Stimulated activated naive CD8-positive, alpha-beta T cell treated with anti-CD3 and anti-CD28 coated beads, Interleukin-15, Interleukin-2, amounts not matched to agents 100 U/mL and 50 U/mL, for 24 hours (primary cell): Measurements from ENCODE around the gene KCTD5.
"Not testable (repeated sequence)": the region's sequence is repeated elsewhere in the genome, so short reads cannot be mapped to it uniquely, and the experiment has no call there.

Experiments
- ATAC-seq: fragments of 150-1000 bp; cut with Tn5 transposase; one replicate; pipeline ENCODE4 v1.10.0; 2021
- DNase-seq: peaks from one replicate; pipeline ENCODE4 v3.0.0; 2021

The KCTD5 gene

GRCh38 chr16:2682209-2683021 lies at the start of gene KCTD5:
Gene KCTD5 (plus strand): TSS chr16:2682523. CDS start chr16:2682549, 26 bp downstream.
- DNase-seq (peak; percentile 98), ATAC-seq (peak; percentile 85)

GRCh38 chr16:2639071-2639721 lies 43.1 kb upstream of the KCTD5 start:
- DNase-seq (peak; percentile 70), ATAC-seq (peak; percentile 87)

- not testable (repeated sequence) for DNase-seq
- peak; percentile 17 for ATAC-seq
Measured at GRCh38 chr16:2639722-2640072, 42.6 kb upstream of the KCTD5 start.

- not testable (repeated sequence) for DNase-seq, ATAC-seq
Measured at GRCh38 chr16:2642561-2642960, 39.8 kb upstream of the KCTD5 start.

- not testable (repeated sequence) for DNase-seq, ATAC-seq
Measured at GRCh38 chr16:2644754-2645453, 37.4 kb upstream of the KCTD5 start.

GRCh38 chr16:2651268-2651871 lies 31.0 kb upstream of the KCTD5 start:
- DNase-seq, ATAC-seq: not testable (repeated sequence)

GRCh38 chr16:2653915-2654314 lies 28.4 kb upstream of the KCTD5 start:
- not testable (repeated sequence) for DNase-seq, ATAC-seq

GRCh38 chr16:2654949-2655348 lies 27.4 kb upstream of the KCTD5 start:
- not testable (repeated sequence) for DNase-seq, ATAC-seq

GRCh38 chr16:2656985-2657384 lies 25.3 kb upstream of the KCTD5 start:
- no peak for ATAC-seq

GRCh38 chr16:2657803-2658202 lies 24.5 kb upstream of the KCTD5 start:
- not testable (repeated sequence) for ATAC-seq, DNase-seq

More at GRCh38 chr16:2656985-2657384, 25.3 kb upstream of the KCTD5 start:
- no peak for DNase-seq

GRCh38 chr16:2659560-2659959 lies 22.8 kb upstream of the KCTD5 start:
- not testable (repeated sequence) for DNase-seq, ATAC-seq

GRCh38 chr16:2660014-2660662 lies 22.2 kb upstream of the KCTD5 start:
- not testable (repeated sequence) for ATAC-seq, DNase-seq

GRCh38 chr16:2660755-2661373 lies 21.5 kb upstream of the KCTD5 start:
- not testable (repeated sequence) for ATAC-seq
- DNase-seq = peak; percentile 49

GRCh38 chr16:2663553-2664546 lies 18.5 kb upstream of the KCTD5 start:
- ATAC-seq (peak; percentile 93), DNase-seq (peak; percentile 51)

- no peak for DNase-seq
- no peak for ATAC-seq
Measured at GRCh38 chr16:2664574-2664982, 17.7 kb upstream of the KCTD5 start.

GRCh38 chr16:2666671-2667070 lies 15.7 kb upstream of the KCTD5 start:
- ATAC-seq, DNase-seq: not testable (repeated sequence)

- ATAC-seq, DNase-seq: not testable (repeated sequence)
Measured at GRCh38 chr16:2669587-2669986, 12.7 kb upstream of the KCTD5 start.

GRCh38 chr16:2670017-2670416 lies 12.3 kb upstream of the KCTD5 start:
- not testable (repeated sequence) for ATAC-seq
- peak; percentile 75 for DNase-seq

GRCh38 chr16:2671193-2671592 lies 11.1 kb upstream of the KCTD5 start:
- DNase-seq = peak; percentile 43
- not testable (repeated sequence) for ATAC-seq

GRCh38 chr16:2671741-2672140 lies 10.6 kb upstream of the KCTD5 start:
- DNase-seq = no peak
- ATAC-seq = no peak
